ENCODE results near the gene ALK.
"Not testable (repeated sequence)": the region's sequence is repeated elsewhere in the genome, so short reads cannot be mapped to it uniquely, and the experiment has no call there.

The ALK gene

GRCh38 chr2:29837925-29838324 is 83.5 kb downstream of the ALK start:
- no peak for FAIRE-seq

- FAIRE-seq, result no peak
Observed at GRCh38 chr2:29834624-29835023, 86.8 kb downstream of the ALK start.

- FAIRE-seq, result no peak
Observed at GRCh38 chr2:29834036-29834540, 87.3 kb downstream of the ALK start.

GRCh38 chr2:29831560-29831959 is 89.8 kb downstream of the ALK start:
- FAIRE-seq, result no peak

DNA sequence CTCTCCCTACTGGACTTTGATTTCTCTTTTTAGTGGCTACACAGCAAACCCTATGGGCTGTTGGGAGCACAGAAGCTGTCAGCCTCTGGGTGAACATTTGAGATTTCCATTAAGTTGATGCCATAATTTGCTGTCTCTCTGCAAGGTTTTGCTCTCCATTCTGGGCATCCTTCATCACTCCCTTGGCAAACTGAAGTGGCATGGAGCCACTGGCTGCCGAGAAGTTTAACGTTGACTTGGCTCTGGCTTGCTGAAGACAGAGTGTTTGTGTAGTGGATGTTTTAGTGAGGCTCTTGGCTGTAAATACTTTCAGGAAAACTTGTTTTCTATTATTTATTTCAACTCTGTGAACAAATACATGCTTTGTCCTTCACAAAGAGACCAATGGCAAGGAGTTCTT is 91.5 kb downstream of the ALK start:
- FAIRE-seq, result no peak

GRCh38 chr2:29824145-29824544 is 97.2 kb downstream of the ALK start:
- FAIRE-seq, result not testable (repeated sequence)

GRCh38 chr2:29821591-29821990 is 99.8 kb downstream of the ALK start:
- no peak for FAIRE-seq

- no peak for FAIRE-seq
Observed at GRCh38 chr2:29819570-29819969, 101.8 kb downstream of the ALK start.

- no peak for FAIRE-seq
Observed at GRCh38 chr2:29817801-29818680, 103.3 kb downstream of the ALK start.

DNA sequence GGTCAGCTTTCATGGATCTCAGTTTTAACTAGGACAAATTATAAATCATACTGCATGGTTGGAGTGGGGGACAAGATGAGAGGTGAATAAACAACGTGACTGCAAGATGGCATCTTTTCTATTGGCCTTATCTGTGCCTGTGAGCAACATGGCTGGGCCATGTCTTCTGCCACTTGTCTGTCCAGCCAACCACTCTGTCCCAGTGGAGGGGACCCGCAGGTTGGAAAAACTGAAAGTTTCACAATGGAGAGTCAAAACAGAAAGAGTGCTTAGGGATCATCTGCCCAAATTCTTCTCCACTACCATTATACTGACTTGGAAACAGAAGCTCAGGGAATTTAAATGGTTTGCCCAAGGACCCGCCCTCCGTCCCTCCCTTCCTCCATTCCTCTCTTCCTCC is 104.1 kb downstream of the ALK start:
- FAIRE-seq, result no peak

GRCh38 chr2:29816651-29817050 is 104.7 kb downstream of the ALK start:
- no peak for FAIRE-seq

- FAIRE-seq, result no peak
Observed at GRCh38 chr2:29811378-29811777, 110.0 kb downstream of the ALK start.

- no peak for FAIRE-seq
Observed at GRCh38 chr2:29810956-29811355, 110.4 kb downstream of the ALK start.

DNA sequence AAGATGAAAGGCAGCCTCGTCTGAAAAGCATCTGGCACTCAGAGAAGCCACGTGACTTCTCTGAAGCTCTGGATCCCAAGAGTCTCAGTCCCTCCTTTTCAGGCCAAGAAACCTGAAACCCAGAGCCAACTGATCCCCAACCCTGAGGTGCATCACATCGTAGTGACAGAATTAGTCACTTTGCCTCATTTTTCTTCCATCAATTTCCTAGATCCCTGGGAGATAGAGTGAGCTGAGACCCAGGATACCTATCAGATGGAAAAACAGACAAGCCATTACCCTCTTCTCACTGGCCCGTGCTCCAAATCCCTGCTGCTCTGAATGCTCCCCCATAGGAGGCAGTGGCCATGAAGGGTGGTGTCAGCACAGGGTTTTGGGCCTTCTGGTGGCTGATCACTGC is 113.1 kb downstream of the ALK start:
- no peak for FAIRE-seq

- FAIRE-seq, result no peak
Observed at GRCh38 chr2:29807082-29807481, 114.3 kb downstream of the ALK start.

DNA sequence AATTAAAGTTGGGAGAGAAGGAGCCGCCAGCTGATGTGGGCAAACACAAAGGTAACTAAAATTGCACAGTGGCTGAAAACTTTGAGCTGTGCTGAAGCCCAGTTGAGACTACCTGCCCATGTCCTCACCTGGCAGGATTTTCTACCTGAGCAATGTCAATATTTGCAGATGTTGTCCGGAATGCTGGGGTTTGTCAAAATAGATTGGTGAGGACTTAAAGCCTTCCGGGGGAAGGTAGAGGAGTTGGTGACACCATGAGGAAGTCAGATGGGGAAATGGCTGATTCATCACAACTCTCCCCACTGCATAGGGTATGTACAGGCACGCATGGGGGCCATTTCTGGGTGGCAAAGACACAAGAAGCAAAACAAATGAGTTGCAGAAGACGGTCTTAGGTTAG is 114.9 kb downstream of the ALK start:
- FAIRE-seq, result no peak

DNA sequence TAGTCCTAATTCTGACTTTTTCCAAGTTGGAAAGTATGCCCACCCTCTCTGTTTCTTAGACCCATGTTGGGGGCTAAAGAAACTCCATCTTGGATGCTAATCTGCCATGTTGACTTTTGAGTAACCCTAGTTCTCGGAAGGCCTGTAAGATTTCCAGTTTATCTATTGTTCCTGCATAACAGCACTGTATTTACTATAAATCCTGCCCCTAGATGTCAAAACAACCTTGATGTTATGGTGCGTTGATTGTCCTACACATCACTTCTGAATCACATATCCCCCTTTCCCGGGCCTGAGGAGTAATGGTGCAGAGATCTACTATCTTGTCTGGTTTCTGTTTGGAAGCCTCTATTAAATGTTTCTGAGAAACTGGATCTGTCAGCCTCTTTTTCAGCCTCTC is 116.7 kb downstream of the ALK start:
- FAIRE-seq, result no peak

- FAIRE-seq, result no peak
Observed at GRCh38 chr2:29803537-29803936, 117.8 kb downstream of the ALK start.

- no peak for FAIRE-seq
Observed at GRCh38 chr2:29802986-29803385, 118.4 kb downstream of the ALK start.

- no peak for FAIRE-seq
Observed at GRCh38 chr2:29799628-29800027, 121.8 kb downstream of the ALK start.

GRCh38 chr2:29797916-29798315 is 123.5 kb downstream of the ALK start:
- no peak for FAIRE-seq

DNA sequence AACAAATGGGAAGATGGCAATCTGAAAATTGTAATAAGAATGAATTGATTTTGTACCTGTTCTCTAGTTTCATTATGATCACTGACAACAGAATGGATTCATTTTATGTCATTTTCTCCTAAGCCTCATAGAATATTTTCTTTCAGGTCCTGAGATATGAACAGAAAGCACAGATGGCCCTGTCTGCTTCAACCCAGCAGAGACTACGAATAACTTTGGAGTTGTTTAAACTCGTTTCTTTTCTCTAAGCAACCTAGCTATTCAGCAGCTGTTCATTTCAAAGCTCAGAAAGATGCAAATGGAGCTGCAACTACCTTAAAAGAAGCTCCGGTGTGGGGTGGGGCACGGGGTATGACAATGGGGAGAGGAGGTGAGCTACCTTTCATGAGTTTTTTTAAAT is 124.9 kb downstream of the ALK start:
- FAIRE-seq, result no peak

DNA sequence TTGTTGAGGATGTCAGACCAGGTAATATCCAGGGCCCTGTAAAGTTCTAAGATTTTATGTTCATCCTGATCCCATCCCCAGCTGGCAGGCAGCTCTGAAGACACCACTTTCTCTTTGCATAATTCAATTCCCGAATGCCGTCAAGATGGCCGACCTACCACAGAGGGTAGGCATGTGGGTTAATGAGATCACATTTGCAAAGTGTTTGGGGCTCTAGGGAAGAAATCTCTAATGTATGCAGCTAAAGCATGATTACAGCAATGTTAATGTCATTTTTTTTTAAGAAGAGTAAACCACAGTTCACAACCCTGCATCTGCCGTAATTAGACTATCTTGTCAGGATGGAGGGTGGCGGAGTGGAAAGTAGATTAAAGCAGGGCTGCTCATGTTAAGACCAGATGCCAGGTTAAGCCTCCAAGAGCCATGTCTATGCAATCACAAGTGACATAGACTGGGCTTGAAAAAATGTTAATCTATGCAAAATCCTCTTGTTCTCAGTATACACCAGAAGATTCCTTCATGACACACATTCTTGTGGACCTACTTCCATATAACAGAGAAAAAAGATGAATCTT is 131.4 kb downstream of the ALK start:
- FAIRE-seq, result no peak

Data from TTC549 (cell line).